GM19193 (cell line): ENCODE measurements around the gene CCSER2.

Source experiments
- POLR2A ChIP-seq: IDR thresholded peaks from 4 replicates; pipeline ENCODE4 v1.6.1; 2011; ENCODE audit not compliant: insufficient read depth, insufficient read length; ENCODE audit errors: extremely low read depth

Gene CCSER2

DNA sequence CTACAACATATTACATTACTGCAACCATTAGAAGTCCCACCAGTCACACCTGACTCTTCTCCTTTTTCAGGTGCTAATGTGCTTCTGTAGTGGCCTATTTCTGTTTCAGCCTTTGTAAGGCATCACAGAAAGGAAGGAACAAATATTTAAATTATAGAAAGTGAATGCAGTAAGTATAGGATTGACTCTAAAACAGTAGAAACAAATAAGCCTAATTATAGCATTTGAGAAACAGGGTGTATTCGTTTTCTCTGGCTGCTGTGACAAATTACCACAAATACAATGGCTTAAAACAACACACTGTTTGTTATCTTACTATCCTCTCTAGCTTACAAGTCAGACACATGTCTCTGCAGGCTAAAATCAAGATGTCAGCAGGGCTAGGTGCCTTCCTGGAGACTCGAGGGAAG is 69.4 kb downstream of the CCSER2 start:
- no peak for TF ChIP-seq POLR2A

- no peak for TF ChIP-seq POLR2A
These were observed 70.3 kb downstream of the CCSER2 start for GRCh38 chr10:84398696-84399095.

- no peak for TF ChIP-seq POLR2A
These were observed 73.6 kb downstream of the CCSER2 start for GRCh38 chr10:84401854-84402611.

GRCh38 chr10:84404783-84405182 is 76.4 kb downstream of the CCSER2 start:
- no peak for TF ChIP-seq POLR2A

- TF ChIP-seq POLR2A: no peak
These were observed 77.3 kb downstream of the CCSER2 start for GRCh38 chr10:84405662-84406061.

DNA sequence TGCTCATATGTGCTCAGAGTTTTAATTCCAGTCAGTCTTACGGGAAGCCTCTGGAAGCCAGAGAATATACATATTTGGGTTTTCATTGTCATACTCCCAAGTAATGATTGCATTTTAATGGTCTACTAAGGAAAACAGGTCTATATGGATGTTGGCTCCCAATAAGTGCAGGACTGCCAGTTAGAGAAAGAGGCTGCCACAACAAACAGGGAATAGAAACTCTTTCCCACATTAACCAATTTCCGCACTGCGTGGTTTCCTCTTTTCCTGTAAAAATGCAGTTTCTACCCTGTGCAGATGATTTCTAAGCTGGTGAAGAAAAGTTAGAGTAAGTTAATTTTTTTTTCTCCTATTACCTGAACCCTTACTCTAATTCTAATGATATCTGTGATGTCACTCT is 78.2 kb downstream of the CCSER2 start:
- no peak for TF ChIP-seq POLR2A

GRCh38 chr10:84407388-84408049 is 79.1 kb downstream of the CCSER2 start:
- TF ChIP-seq POLR2A: no peak

GRCh38 chr10:84412482-84412881 is 84.1 kb downstream of the CCSER2 start:
- no peak for TF ChIP-seq POLR2A

- no peak for TF ChIP-seq POLR2A
These were observed 87.3 kb downstream of the CCSER2 start for GRCh38 chr10:84415539-84416244.

- no peak for TF ChIP-seq POLR2A
These were observed 87.8 kb downstream of the CCSER2 start for GRCh38 chr10:84416245-84416555.

DNA sequence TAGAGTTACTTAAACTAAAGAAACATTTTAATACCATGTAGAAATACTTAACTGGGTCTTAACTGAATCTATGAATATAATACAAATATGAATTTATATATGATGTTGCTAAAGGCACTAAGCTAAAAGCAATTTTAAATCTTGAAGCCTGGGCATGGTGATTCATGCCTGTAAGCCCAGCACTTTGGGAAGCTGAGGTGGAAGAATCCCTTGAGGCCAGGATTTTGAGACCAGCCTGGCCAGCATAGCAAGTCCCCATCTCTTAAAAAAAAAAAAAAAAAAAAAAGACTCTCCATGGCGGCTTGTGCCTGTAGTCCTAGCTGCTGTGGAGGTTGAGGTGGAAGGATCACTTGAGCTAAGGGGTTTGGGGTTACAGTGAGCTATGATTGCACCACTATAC is 95.3 kb downstream of the CCSER2 start:
- TF ChIP-seq POLR2A: no peak

DNA sequence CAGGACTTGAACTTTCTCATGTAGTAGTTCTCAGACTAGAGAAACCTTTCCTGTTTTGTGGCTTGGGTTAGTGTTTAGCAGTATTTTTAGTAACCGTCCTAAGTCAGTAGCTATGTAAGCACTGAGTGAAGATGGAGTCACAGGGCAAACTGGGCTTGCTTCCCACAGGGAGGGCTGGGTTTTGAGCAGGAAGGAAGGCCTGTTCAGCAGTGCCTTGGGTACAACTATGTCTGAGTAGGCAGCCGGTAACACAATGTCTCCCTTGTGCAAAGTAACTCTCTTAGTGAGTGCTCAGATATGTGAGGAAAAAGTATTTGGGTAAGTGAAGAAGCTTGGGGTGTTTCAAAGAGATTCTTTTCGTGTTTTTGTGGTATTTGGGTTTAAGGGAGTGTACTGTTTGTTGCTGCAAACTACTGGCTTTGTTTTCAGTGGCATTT is 96.4 kb downstream of the CCSER2 start:
- TF ChIP-seq POLR2A: no peak

DNA sequence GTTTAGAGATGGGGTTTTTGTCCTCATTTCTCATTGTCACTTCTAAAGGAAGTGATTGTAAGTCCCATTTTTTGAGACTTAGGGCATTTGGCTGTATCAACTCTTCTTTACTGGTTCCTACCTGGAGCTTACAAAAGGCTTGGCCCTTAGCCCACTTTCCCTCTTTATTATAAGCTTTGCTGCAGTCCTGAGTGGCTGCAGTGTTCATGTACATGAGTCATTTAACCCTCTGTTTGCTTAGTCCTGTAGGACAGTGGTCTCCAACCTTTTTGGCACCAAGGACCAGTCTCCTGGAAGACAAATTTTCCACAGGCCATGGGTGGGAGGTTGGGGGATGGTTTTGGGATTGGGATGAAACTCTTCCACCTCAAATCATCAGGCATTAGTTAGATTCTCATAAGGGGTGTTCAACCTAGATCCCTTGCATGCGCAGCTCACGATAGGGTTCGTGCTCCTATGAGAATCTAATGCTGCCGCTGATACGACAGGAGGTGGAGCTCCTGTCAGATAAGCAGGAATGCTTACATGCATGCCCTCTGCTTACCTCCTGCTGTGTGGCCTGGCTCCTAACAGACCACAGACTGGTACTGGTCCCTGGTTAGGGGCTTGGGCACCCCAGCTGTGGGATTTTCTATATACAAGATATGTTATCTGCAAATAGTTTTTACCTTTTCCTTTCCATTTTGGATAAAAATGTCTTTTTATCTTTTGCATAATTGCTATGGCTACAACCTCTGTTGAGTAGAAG is 99.7 kb downstream of the CCSER2 start:
- TF ChIP-seq POLR2A: no peak

- TF ChIP-seq POLR2A: no peak
These were observed 100.3 kb downstream of the CCSER2 start for GRCh38 chr10:84428711-84429110.

DNA sequence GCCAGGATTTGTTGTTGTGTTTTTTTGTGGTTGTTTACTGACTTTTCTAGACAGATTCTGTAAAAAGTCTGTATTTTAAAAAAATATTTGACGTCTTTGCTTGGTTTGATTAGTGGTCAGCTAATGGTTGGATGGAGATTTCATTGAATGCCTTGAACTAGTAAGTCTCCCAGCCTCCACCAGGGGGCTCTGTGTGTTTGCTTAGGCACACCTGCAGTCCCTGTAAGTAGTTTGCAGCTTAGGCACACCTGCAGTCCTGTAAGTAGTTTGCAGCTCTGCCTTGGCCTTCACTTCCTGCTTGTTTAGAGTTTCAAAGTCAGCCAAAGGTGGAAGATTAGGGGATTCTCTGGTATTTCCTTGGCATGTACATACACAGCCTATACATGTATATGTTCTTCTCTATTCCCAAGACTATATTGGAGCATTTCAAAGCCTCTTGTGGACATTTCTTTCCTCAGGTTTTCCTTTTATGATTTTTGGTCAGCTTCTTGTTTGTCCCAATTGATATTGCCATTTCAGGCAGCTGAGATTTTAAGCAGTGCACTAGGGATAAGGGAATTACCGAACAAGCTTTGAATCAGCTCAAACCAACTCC is 101.6 kb downstream of the CCSER2 start:
- no peak for TF ChIP-seq POLR2A
